ENCODE measurements around the gene MTHFD2.

- TF ChIP-seq, protein P1, sequence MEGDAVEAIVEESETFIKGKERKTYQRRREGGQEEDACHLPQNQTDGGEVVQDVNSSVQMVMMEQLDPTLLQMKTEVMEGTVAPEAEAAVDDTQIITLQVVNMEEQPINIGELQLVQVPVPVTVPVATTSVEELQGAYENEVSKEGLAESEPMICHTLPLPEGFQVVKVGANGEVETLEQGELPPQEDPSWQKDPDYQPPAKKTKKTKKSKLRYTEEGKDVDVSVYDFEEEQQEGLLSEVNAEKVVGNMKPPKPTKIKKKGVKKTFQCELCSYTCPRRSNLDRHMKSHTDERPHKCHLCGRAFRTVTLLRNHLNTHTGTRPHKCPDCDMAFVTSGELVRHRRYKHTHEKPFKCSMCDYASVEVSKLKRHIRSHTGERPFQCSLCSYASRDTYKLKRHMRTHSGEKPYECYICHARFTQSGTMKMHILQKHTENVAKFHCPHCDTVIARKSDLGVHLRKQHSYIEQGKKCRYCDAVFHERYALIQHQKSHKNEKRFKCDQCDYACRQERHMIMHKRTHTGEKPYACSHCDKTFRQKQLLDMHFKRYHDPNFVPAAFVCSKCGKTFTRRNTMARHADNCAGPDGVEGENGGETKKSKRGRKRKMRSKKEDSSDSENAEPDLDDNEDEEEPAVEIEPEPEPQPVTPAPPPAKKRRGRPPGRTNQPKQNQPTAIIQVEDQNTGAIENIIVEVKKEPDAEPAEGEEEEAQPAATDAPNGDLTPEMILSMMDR (IDR thresholded peaks at IDR 0.05), result no peak
- TF ChIP-seq POLR2A (IDR thresholded peaks at IDR 0.05), result no peak
Measured at GRCh38 chr2:74191596-74192380, 6.6 kb upstream of the MTHFD2 start.

Measured in Peyer's patch (tissue), 4 donors.